GM12892 (cell line): Measurements from ENCODE around the gene MAP3K21.

Experiments
- DNase-seq: peaks from one replicate; pipeline ENCODE4 v3.0.0; 2011; ENCODE audit not compliant: insufficient read length
- FAIRE-seq: peaks from 2 replicates; lab custom pipeline; 2011; peaks lifted over from hg19 to GRCh38; lab: Jason Lieb, UNC
- POLR2A ChIP-seq: IDR thresholded peaks from 2 replicates; pipeline ENCODE4 v1.6.1; 2011; ENCODE audit warnings: low read depth, low read length, control low read depth
- POLR2AphosphoS5 ChIP-seq: IDR thresholded peaks from 2 replicates; pipeline ENCODE4 v1.6.1; 2011; ENCODE audit warnings: low read depth, low read length, control low read depth
- TAF1 ChIP-seq: IDR thresholded peaks from 2 replicates; pipeline ENCODE4 v1.6.1; 2011; ENCODE audit warnings: low read depth, mild to moderate bottlenecking, control low read depth, low read length, borderline replicate concordance

Gene MAP3K21

DNA sequence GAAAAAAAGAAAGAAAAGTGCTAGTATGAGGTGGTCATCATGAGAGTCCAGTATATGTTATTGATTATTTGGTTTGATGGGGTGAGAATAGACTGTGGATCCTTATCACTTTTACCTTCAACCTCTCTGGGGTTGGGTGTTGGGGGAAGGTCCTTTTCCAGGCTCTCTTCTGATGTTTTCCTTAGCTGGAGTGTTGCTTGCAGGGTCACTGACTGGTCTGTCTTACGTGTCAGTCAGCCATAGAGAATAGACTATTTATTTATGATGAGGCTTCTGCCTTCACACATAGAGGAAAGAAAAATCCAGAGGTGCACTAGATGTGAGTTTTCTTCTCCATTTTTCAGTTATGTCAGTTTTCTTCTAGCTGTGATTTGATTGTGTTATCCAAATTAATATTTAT is 36.5 kb downstream of the MAP3K21 start:
- FAIRE-seq (no peak), DNase-seq (no peak)
- no peak for TF ChIP-seq TAF1
- TF ChIP-seq POLR2A: no peak
- TF ChIP-seq POLR2AphosphoS5: no peak

DNA sequence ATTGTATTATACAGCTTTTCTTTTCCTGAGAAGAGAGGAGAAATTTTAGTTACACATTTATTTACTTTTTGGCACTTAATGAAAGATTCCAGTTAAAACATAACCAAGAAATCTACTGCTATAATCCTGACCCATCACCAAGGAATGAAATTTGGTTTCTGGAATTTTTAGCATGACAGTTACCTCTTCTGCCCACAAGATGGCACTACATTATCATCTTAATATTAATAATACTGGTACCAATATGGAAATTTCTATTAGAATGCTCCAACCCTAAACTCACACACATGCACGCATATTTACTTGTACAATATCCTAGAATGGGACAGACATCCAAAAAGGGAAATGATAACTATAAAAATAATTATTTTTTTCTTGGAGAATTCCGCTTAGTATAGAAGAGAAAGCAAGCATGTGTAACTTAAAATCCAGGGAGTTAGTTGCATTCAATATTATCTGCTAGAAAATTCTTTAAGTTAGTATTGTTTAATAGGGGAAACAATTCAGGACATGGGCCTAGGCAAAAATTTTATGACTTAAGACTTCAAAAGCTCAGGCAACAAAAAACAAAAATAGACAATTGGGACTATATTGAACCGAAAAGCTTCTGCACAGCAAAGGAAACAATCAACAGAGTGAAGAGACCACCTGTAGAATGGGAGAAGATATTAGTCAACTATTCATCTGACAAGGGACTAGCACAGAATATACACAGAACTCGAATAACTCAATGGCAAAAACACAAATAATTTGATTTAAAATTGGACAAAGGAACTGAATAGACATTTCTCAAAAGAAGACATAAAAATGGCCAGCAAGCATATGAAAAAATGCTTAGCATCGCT is 37.4 kb downstream of the MAP3K21 start:
- TF ChIP-seq TAF1 (no peak), POLR2AphosphoS5 (no peak), POLR2A (no peak)
- FAIRE-seq (no peak), DNase-seq (no peak)

DNA sequence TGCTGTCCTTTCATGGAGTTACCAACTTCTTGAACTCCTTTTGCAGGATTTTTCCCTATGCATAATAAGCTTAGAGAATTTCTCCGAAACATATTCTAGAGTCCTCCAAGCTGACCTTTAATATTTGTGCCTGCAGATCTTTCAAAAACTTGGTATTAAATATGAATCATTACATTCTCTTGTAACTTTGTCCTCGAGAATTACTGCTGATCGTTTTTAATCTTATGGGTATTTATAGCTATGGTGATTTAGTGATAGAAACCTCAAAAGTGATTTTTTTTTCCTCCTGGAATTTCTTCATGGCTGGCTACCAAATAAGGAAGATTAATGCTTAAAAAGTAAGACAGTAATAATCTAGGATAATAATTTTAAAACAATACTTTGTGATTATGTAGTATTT is 39.1 kb downstream of the MAP3K21 start:
- FAIRE-seq: no peak
- DNase-seq: no peak
- no peak for TF ChIP-seq POLR2AphosphoS5

- no peak for FAIRE-seq
- no peak for DNase-seq
- TF ChIP-seq TAF1: no peak
- no peak for TF ChIP-seq POLR2AphosphoS5
- TF ChIP-seq POLR2A: no peak
Observed at GRCh38 chr1:233367057-233367803, 39.7 kb downstream of the MAP3K21 start.

DNA sequence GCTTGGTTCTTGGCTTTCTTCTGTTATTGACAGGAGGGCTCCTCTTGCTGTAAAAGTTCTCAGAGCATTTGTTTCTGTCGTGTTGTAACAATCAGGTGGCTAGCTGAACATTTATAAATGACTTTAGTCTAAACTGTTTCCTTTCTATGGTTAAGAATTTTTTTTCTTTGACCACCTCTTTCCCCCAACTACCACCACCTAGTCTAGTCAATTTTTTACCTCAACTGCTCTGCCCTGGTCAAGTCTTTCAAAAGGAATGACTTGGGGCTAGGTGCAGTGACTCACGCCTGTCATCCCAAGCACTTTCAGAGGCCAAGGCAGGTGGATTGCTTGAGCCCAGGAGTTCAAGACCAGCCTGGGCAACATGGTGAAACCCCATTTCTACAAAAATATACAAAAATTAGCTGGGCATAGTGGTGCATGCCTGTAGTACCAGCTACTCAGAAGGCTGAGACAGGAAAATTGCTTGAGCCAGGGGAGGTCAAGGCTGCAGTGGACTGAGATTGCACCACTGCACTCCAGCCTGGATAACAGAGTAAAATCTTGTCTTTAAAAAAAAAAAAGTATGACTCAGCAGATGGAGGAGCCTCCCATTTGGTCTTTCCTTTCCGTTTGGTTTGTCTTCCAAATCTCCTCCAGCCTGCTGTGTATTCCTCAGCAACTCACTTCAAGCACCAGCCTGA is 40.7 kb downstream of the MAP3K21 start:
- TF ChIP-seq POLR2A: no peak
- FAIRE-seq (no peak), DNase-seq (no peak)

DNA sequence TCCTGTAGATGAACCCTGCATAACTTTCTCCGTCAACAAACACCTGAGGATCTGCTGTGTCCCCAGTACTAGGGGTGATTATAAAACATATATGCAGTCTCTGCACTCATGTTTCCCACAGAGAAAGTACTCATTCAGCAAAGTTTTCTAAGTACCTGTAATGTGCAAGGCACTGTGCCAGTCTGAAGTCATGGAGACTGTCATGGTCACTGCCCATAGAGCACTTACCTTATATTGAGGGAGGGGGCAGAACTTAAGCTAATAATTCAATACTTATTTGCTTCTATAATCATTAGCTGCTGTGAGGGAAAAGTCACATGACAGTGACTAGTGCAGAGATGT is 41.2 kb downstream of the MAP3K21 start:
- TF ChIP-seq TAF1 (no peak), POLR2AphosphoS5 (no peak), POLR2A (no peak)
- FAIRE-seq: no peak
- no peak for DNase-seq

GRCh38 chr1:233372218-233373120 is 44.9 kb downstream of the MAP3K21 start:
- TF ChIP-seq TAF1 (no peak), POLR2A (no peak), POLR2AphosphoS5 (no peak)
- FAIRE-seq (no peak), DNase-seq (no peak)

GRCh38 chr1:233373226-233373625 is 45.7 kb downstream of the MAP3K21 start:
- FAIRE-seq: no peak
- no peak for DNase-seq
- TF ChIP-seq TAF1 (no peak), POLR2AphosphoS5 (no peak), POLR2A (no peak)

DNA sequence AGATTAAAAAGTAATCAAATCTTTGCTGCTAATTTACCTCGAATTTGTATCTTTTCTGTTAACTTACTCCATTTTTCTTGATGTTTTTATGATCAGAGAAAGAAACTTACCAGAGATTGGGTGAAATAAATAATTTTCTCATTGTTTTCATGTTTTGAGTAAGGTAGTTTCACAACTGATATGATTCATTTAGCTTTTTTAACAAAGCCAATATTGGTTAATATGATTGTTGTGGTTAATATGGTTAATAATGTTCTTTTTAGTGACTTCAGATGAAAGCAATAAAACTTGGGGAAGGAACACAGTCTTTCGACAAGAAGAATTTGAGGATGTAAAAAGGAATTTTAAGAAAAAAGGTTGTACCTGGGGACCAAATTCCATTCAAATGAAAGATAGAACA is 48.1 kb downstream of the MAP3K21 start:
- TF ChIP-seq POLR2AphosphoS5: no peak
- no peak for TF ChIP-seq TAF1
- DNase-seq (no peak), FAIRE-seq (no peak)

DNA sequence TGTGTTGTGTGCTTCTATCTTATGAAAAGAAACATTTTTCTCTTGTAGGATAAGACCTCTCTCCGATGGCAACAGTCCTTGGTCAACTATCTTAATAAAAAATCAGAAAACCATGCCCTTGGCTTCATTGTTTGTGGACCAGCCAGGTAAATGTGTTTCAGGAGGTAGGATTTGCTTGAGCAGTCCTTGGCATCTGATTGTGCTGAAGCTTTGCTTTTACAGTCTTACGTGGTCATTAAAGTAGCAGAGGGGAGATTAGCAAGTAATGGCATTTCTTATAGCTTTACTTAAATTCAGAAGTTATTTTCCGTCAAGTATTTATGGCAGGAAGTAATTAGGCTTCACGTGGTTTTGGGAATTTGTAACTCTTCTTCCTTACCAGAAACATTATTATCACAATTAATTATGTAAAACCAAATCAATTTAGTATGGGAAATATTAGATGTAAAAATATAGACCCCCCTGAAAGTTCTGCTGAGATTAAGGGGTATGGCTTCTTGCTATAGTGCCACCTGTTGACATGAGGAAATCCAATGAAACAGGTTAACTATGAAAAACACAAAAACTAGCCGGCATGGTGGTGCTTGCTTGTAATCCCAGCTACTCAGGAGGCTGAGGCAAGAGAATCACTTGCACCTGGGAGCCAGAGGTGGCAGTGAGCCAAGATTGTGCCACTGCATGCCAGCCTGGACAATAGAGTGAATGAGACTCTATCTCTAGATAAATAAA is 49.0 kb downstream of the MAP3K21 start:
- DNase-seq (no peak), FAIRE-seq (no peak)

DNA sequence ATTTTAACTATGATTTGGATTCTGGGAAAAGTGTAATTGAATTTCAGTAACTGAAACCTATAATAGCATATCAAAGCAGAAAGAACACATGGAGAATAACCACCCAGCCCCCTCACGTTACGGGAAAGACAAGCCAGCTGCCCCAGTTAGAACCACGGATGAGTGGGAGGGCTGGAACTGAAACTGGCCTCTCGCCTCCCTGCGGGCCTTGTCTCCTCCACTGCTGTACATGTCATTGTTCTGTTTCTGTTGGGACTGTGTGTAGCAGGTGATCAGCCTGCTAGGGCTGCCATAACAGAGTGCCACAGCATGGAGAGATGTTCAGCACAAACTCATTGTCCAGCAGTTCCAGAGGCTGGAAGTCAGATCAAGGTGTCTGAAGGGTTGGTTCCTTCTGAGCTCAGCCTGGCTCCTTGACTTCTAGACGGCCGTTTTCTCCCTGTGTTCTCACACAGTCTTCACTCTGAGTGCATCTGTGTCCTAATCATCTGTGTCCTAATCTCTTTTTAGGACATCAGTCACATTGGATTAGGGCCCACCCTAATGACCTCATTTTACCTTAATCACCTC is 52.4 kb downstream of the MAP3K21 start:
- TF ChIP-seq POLR2AphosphoS5: no peak
- no peak for TF ChIP-seq TAF1
- no peak for TF ChIP-seq POLR2A
- FAIRE-seq (peak; percentile 54), DNase-seq (peak; percentile 12)

More for the DNA sequence above, 49.0 kb downstream of the MAP3K21 start:
- no peak for TF ChIP-seq TAF1
- TF ChIP-seq POLR2A: no peak
- TF ChIP-seq POLR2AphosphoS5: no peak
